T-helper 9 cell (primary cell): ENCODE measurements around the gene SLMAP.
"Not testable (repeated sequence)": the region's sequence is repeated elsewhere in the genome, so short reads cannot be mapped to it uniquely, and the experiment has no call there.

Experiments used
- DNase-seq: peaks from one replicate; pipeline ENCODE4 v3.0.0-alpha.2; 2020

Gene SLMAP

GRCh38 chr3:57832486-57832885 is 76.4 kb downstream of the SLMAP start:
- DNase-seq = no peak

GRCh38 chr3:57832900-57833313 is 76.8 kb downstream of the SLMAP start:
- no peak for DNase-seq

GRCh38 chr3:57833763-57834162 is 77.7 kb downstream of the SLMAP start:
- DNase-seq = no peak

- DNase-seq = no peak
Measured at GRCh38 chr3:57837686-57838085, 81.6 kb downstream of the SLMAP start.

- no peak for DNase-seq
Measured at GRCh38 chr3:57838627-57839026, 82.5 kb downstream of the SLMAP start.

DNA sequence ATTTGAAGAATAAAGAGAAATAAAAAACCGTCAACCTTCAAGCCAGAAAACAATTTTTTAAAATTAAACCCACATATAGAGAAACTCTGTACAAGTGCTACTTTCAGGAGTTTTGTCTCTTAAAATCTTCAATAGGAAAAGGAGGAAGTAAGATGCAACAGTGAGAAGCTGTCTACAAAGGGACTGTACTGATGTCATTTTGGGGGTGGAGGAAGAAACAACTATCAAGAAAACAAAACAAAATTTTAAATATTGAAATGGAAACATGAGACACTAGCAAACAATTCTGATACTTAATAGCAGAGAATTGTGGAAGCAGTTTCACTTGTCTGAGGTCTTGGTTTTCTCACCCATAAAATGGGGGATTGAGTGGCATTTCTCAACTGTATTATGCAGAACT is 84.4 kb downstream of the SLMAP start:
- DNase-seq = no peak

DNA sequence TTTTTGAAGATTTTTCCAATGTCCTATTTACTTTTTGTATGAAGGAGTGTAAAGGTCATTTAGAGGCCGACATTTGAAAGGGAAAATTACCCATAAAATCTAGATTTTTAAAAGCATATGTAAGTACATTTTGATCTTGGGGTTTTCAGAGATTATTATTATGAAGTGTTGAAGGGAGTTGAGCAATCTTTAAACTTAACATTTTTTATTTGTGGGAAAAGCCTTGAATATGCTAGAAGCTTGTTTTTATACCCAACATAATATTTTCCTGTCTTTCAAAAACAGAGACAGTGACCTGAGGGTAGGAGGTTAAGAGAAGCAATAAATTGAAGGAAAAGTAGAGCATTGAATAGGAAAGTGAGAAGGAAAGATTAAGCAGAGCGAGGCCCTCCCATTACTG is 85.7 kb downstream of the SLMAP start:
- no peak for DNase-seq

GRCh38 chr3:57848177-57848738 is 92.1 kb downstream of the SLMAP start:
- no peak for DNase-seq

DNA sequence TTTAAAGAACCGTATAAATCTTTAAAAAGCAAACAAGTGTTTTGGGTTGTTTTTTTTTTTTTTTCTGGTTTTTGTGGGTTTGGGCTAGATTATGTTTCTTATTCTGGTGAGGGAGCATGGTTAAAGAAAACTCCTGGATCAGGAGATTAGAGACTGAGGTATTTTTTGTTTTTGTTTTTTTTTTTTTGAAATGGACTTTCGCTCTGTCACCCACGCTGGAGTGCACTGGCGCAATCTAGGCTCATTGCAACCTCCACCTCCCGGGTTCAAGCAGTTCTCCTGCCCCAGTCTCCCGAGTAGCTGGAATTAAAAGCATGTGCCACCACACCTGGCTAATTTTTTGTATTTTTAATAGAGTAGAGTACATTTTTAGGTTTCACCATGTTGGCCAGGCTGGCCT is 95.2 kb downstream of the SLMAP start:
- no peak for DNase-seq

GRCh38 chr3:57852896-57853295 is 96.8 kb downstream of the SLMAP start:
- DNase-seq = no peak

GRCh38 chr3:57855281-57855680 is 99.2 kb downstream of the SLMAP start:
- DNase-seq = no peak

GRCh38 chr3:57855943-57856342 is 99.8 kb downstream of the SLMAP start:
- DNase-seq = no peak

DNA sequence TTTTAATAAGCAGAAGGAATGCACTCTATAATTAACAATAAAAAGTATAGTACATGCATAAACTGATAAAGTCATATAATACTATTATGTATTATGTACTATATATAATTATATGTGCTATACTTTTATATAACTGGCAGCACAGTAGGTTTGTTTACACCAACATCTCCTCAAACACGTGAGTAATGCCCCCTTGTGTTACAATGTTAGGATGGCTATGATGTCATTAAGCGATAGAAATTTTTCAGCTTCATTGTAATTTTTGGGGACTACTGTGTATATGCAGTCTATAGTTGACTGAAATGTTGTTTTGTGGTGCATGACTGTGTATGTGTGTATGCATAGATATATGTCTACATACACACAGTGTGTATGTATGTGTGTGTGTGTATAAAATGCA is 100.6 kb downstream of the SLMAP start:
- DNase-seq = no peak

- no peak for DNase-seq
Measured at GRCh38 chr3:57862894-57863293, 106.8 kb downstream of the SLMAP start.

DNA sequence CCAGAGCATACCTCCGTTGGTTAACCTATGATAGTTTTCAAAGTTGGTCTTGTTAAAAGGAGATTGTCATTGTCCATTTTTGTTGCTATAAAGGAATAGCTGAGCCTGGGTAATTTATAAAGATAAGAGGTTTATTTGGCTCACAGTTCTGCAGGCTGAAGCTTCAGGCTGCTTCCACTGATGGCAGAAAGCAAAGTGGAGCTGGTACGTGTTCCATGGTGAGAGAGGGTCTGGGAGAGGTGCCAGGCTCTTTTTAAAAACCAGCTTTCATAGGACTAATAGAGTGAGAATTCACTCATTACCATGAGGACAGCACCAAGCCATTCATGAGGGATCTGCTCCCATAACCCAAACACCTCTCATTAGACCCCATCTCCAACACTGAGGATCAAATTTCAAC is 107.3 kb downstream of the SLMAP start:
- no peak for DNase-seq

DNA sequence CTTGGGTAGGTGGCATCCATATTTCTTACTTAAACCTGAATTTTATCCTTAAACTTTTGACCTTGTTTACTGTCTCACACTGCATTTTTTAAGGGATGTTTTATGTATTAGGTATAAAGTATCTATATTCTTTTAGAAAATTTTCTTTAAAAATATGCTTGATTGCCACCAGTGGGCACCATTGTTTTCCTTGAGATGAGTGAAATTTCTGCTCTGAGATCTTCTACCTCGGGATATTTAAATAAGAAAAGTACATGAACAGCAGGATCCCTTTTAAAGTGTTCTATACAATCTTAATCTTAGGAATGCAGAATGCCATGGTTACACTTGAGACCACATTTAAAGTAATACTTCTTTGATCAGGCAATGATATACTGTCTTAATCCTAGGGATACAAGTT is 108.7 kb downstream of the SLMAP start:
- no peak for DNase-seq

DNA sequence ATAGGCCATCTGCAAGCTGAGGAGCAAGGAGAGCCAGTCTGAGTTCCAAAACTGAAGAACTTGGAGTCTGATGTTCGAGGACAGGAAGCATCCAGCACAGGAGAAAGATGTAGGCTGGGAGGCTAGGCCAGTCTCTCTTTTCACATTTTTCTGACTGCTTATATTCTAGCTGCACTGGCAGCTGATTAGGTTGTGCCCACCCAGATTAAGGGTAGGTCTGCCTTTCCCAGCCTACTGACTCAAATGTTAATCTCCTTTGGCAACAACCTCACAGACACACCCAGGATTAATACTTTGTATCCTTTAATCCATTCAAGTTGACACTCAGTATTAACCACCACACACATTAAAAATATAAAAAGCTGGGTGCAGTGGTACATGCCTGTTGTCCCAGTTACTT is 113.0 kb downstream of the SLMAP start:
- DNase-seq = not testable (repeated sequence)

DNA sequence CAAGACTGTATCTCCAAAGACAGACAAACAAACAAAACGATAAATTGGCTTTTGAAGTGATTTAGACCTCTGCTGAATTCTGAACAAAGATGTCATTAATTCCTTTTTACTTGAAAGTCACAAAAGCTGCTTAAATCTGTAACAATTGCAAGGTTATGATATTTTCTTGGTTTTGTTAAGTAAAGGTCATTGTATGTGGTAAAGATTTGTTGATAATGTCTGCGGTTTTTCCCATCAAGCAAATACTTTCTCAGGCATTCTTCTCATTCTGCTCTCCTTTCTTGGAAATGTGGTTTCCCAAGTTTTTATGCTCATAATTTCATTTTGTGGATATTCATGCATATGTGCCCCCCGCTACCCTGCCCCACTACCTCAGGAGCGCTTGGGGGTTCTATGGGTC is 116.5 kb downstream of the SLMAP start:
- no peak for DNase-seq

GRCh38 chr3:57876632-57877031 is 120.5 kb downstream of the SLMAP start:
- no peak for DNase-seq

DNA sequence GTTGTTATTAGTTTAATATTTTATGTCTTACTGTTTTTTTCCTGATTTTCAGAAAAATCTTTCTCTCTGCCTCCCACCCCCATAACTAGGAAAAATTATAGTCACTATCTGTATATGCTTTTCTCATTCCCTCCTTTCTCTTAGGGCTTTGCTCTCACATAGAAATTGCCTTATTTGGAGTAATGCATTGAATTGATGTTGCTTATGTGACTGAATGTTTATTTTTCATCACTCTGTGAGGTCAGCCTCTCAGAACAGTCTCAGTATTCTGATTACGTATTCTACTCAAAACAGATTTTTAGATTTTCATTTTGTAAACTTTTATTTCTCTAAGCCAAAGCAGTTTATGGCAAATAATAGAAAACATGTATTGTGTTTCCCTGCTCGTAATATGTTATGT is 121.0 kb downstream of the SLMAP start:
- DNase-seq = no peak

DNA sequence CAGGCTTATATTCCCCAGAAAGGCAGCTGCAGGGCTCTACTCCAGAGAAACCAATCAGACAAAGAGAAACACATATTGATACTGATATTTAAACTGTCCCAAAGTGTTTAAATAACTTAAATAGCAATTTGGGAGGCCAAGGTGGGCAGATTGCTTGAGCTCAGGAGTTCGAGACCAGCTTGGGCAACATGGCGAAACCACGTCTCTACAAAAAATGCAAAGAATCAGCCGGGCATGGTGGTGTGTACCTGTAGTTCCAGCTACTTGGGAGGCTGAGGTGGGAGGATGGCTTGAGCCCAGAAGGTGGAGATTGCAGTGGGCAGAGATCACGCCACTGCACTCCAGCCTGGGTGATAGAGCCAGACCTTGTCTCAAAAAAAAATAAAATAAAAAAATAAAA is 128.3 kb downstream of the SLMAP start:
- DNase-seq = not testable (repeated sequence)

GRCh38 chr3:57889807-57890206 is 133.7 kb downstream of the SLMAP start:
- DNase-seq = no peak

- DNase-seq = no peak
Measured at GRCh38 chr3:57890874-57891273, 134.8 kb downstream of the SLMAP start.

DNA sequence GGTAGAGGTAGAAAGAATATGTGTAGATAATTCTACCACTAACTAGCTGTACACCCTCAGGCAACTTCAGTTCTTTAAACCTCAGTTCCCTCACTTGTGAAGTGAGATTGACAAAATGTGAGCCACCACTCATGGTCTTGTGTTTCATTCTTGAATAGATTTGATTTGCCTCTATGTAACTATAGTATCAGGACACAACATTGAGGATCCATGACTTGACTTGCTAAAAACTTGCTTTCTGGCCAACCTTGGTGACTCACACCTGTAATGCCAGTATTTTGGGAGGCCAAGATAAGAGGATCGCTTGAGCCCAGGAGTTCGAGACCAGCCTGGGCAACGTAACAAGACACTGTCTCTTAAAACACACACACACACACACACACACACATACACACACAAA is 136.3 kb downstream of the SLMAP start:
- DNase-seq = no peak

- DNase-seq = no peak
Measured at GRCh38 chr3:57893156-57893555, 137.0 kb downstream of the SLMAP start.

GRCh38 chr3:57893668-57894067 is 137.6 kb downstream of the SLMAP start:
- no peak for DNase-seq
